Measurements from ENCODE around the gene PGAM5.
"Not testable (repeated sequence)": the region's sequence is repeated elsewhere in the genome, so short reads cannot be mapped to it uniquely, and the experiment has no call there.

PGAM5 gene

GRCh38 chr12:132689227-132689626 lies 21.4 kb upstream of the PGAM5 start:
- Histone ChIP-seq H3K27ac (ENCODE audit: insufficient read depth, low read depth, low read length, poor library complexity, severe bottlenecking) (no peak overlapping the region), H3K4me1 (ENCODE audit: control insufficient read depth, insufficient read depth, low read length) (peaks cover 7% of the 10 kb centered on the region), H3K27me3 (ENCODE audit: control insufficient read depth, insufficient read depth, low read length, poor library complexity, severe bottlenecking) (peaks cover 17% of the 10 kb centered on the region), H3K4me3 (ENCODE audit: insufficient read depth, low read depth, low read length) (no peak overlapping the region), H3K9me3 (ENCODE audit: control insufficient read depth, low read length) (no peaks in the 10 kb centered on the region), H3K36me3 (ENCODE audit: control insufficient read depth, insufficient read depth, low read length) (peaks cover 6% of the 10 kb centered on the region)
- WGBS, 2 experiments = 50 to 55% methylated on average over 18 of the region's 18 CpGs

- peaks cover 7% of the 10 kb centered on the region for H3K4me1 ChIP-seq (ENCODE audit: control insufficient read depth, insufficient read depth, low read length)
- H3K9me3 ChIP-seq (ENCODE audit: control insufficient read depth, low read length) = no peaks in the 10 kb centered on the region
- 84 to 89% methylated on average over 9 of the region's 9 CpGs for WGBS, 2 experiments
- H3K27ac ChIP-seq (ENCODE audit: insufficient read depth, low read depth, low read length, poor library complexity, severe bottlenecking) = no peak overlapping the region
- H3K4me3 ChIP-seq (ENCODE audit: insufficient read depth, low read depth, low read length) = no peak overlapping the region
- peaks cover 17% of the 10 kb centered on the region for H3K27me3 ChIP-seq (ENCODE audit: control insufficient read depth, insufficient read depth, low read length, poor library complexity, severe bottlenecking)
- peaks cover 6% of the 10 kb centered on the region for H3K36me3 ChIP-seq (ENCODE audit: control insufficient read depth, insufficient read depth, low read length)
These were observed 20.5 kb upstream of the PGAM5 start for GRCh38 chr12:132690112-132690511.

- 94 to 97% methylated on average over 3 of the region's 3 CpGs for WGBS, 2 experiments
- H3K4me3 ChIP-seq (ENCODE audit: insufficient read depth, low read depth, low read length); H3K4me1 ChIP-seq (ENCODE audit: control insufficient read depth, insufficient read depth, low read length); H3K27ac ChIP-seq (ENCODE audit: insufficient read depth, low read depth, low read length, poor library complexity, severe bottlenecking); H3K9me3 ChIP-seq (ENCODE audit: control insufficient read depth, low read length): not testable (repeated sequence)
- Histone ChIP-seq H3K36me3 (ENCODE audit: control insufficient read depth, insufficient read depth, low read length) (peaks cover 15% of the 10 kb centered on the region), H3K27me3 (ENCODE audit: control insufficient read depth, insufficient read depth, low read length, poor library complexity, severe bottlenecking) (peaks cover 17% of the 10 kb centered on the region)
These were observed 18.6 kb upstream of the PGAM5 start for GRCh38 chr12:132692030-132692429.

- H3K36me3 ChIP-seq (ENCODE audit: control insufficient read depth, insufficient read depth, low read length) = peaks cover 16% of the 10 kb centered on the region
- H3K27ac ChIP-seq (ENCODE audit: insufficient read depth, low read depth, low read length, poor library complexity, severe bottlenecking); H3K4me3 ChIP-seq (ENCODE audit: insufficient read depth, low read depth, low read length); H3K4me1 ChIP-seq (ENCODE audit: control insufficient read depth, insufficient read depth, low read length); H3K27me3 ChIP-seq (ENCODE audit: control insufficient read depth, insufficient read depth, low read length, poor library complexity, severe bottlenecking); H3K9me3 ChIP-seq (ENCODE audit: control insufficient read depth, low read length): not testable (repeated sequence)
- 95 to 97% methylated on average over 3 of the region's 3 CpGs for WGBS, 2 experiments
These were observed 15.8 kb upstream of the PGAM5 start for GRCh38 chr12:132694888-132695287.

- peaks cover 13% of the 10 kb centered on the region for H3K36me3 ChIP-seq (ENCODE audit: control insufficient read depth, insufficient read depth, low read length)
- WGBS, 2 experiments = 96 to 97% methylated on average over 12 of the region's 12 CpGs
- H3K4me1 ChIP-seq (ENCODE audit: control insufficient read depth, insufficient read depth, low read length) = no peaks in the 10 kb centered on the region
These were observed 15.2 kb upstream of the PGAM5 start for GRCh38 chr12:132695431-132695830.

GRCh38 chr12:132698341-132698740 lies 12.3 kb upstream of the PGAM5 start:
- peaks cover 14% of the 10 kb centered on the region for H3K36me3 ChIP-seq (ENCODE audit: control insufficient read depth, insufficient read depth, low read length)
- 89 to 92% methylated on average over 4 of the region's 5 CpGs for WGBS, 2 experiments
- no peaks in the 10 kb centered on the region for H3K9me3 ChIP-seq (ENCODE audit: control insufficient read depth, low read length)
- no peaks in the 10 kb centered on the region for H3K27me3 ChIP-seq (ENCODE audit: control insufficient read depth, insufficient read depth, low read length, poor library complexity, severe bottlenecking)
- H3K27ac ChIP-seq (ENCODE audit: insufficient read depth, low read depth, low read length, poor library complexity, severe bottlenecking) = no peak overlapping the region
- no peak overlapping the region for H3K4me3 ChIP-seq (ENCODE audit: insufficient read depth, low read depth, low read length)
- no peaks in the 10 kb centered on the region for H3K4me1 ChIP-seq (ENCODE audit: control insufficient read depth, insufficient read depth, low read length)

More at GRCh38 chr12:132695431-132695830, 15.2 kb upstream of the PGAM5 start:
- Histone ChIP-seq H3K9me3 (ENCODE audit: control insufficient read depth, low read length) (no peaks in the 10 kb centered on the region), H3K27me3 (ENCODE audit: control insufficient read depth, insufficient read depth, low read length, poor library complexity, severe bottlenecking) (no peaks in the 10 kb centered on the region), H3K4me3 (ENCODE audit: insufficient read depth, low read depth, low read length) (no peak overlapping the region), H3K27ac (ENCODE audit: insufficient read depth, low read depth, low read length, poor library complexity, severe bottlenecking) (no peak overlapping the region)

GRCh38 chr12:132700212-132700822 lies 10.3 kb upstream of the PGAM5 start:
- H3K4me3 ChIP-seq (ENCODE audit: insufficient read depth, low read depth, low read length) = no peak overlapping the region
- H3K4me1 ChIP-seq (ENCODE audit: control insufficient read depth, insufficient read depth, low read length) = peaks cover 8% of the 10 kb centered on the region
- WGBS, 2 experiments = 92 to 93% methylated on average over 10 of the region's 10 CpGs
- H3K27me3 ChIP-seq (ENCODE audit: control insufficient read depth, insufficient read depth, low read length, poor library complexity, severe bottlenecking) = no peaks in the 10 kb centered on the region
- no peaks in the 10 kb centered on the region for H3K9me3 ChIP-seq (ENCODE audit: control insufficient read depth, low read length)
- no peak overlapping the region for H3K27ac ChIP-seq (ENCODE audit: insufficient read depth, low read depth, low read length, poor library complexity, severe bottlenecking)
- peaks cover 14% of the 10 kb centered on the region for H3K36me3 ChIP-seq (ENCODE audit: control insufficient read depth, insufficient read depth, low read length)

- H3K4me3 ChIP-seq (ENCODE audit: insufficient read depth, low read depth, low read length) = no peak overlapping the region
- WGBS, 2 experiments = 67 to 84% methylated on average over 2 to 4 of the region's 4 CpGs
- peaks cover 4% of the 10 kb centered on the region for H3K36me3 ChIP-seq (ENCODE audit: control insufficient read depth, insufficient read depth, low read length)
- H3K4me1 ChIP-seq (ENCODE audit: control insufficient read depth, insufficient read depth, low read length) = peaks cover 8% of the 10 kb centered on the region
- H3K9me3 ChIP-seq (ENCODE audit: control insufficient read depth, low read length) = no peaks in the 10 kb centered on the region
- no peak overlapping the region for H3K27ac ChIP-seq (ENCODE audit: insufficient read depth, low read depth, low read length, poor library complexity, severe bottlenecking)
- no peaks in the 10 kb centered on the region for H3K27me3 ChIP-seq (ENCODE audit: control insufficient read depth, insufficient read depth, low read length, poor library complexity, severe bottlenecking)
These were observed 8.0 kb upstream of the PGAM5 start for GRCh38 chr12:132702640-132703039.

- 93 to 94% methylated on average over 9 of the region's 9 CpGs for whole genome bisulfite sequencing, 2 experiments
- Histone ChIP-seq H3K27ac (ENCODE audit: insufficient read depth, low read depth, low read length, poor library complexity, severe bottlenecking) (no peak overlapping the region), H3K4me1 (ENCODE audit: control insufficient read depth, insufficient read depth, low read length) (peaks cover 8% of the 10 kb centered on the region), H3K9me3 (ENCODE audit: control insufficient read depth, low read length) (no peaks in the 10 kb centered on the region), H3K36me3 (ENCODE audit: control insufficient read depth, insufficient read depth, low read length) (peaks cover 4% of the 10 kb centered on the region), H3K27me3 (ENCODE audit: control insufficient read depth, insufficient read depth, low read length, poor library complexity, severe bottlenecking) (no peaks in the 10 kb centered on the region), H3K4me3 (ENCODE audit: insufficient read depth, low read depth, low read length) (no peak overlapping the region)
These were observed 7.0 kb upstream of the PGAM5 start for GRCh38 chr12:132703641-132704040.

- 88 to 91% methylated on average over 6 of the region's 6 CpGs for WGBS, 2 experiments
- H3K36me3 ChIP-seq (ENCODE audit: control insufficient read depth, insufficient read depth, low read length) = no peaks in the 10 kb centered on the region
- no peak overlapping the region for H3K4me3 ChIP-seq (ENCODE audit: insufficient read depth, low read depth, low read length)
- H3K9me3 ChIP-seq (ENCODE audit: control insufficient read depth, low read length) = no peaks in the 10 kb centered on the region
- H3K27ac ChIP-seq (ENCODE audit: insufficient read depth, low read depth, low read length, poor library complexity, severe bottlenecking) = no peak overlapping the region
- peaks cover 8% of the 10 kb centered on the region for H3K4me1 ChIP-seq (ENCODE audit: control insufficient read depth, insufficient read depth, low read length)
- no peaks in the 10 kb centered on the region for H3K27me3 ChIP-seq (ENCODE audit: control insufficient read depth, insufficient read depth, low read length, poor library complexity, severe bottlenecking)
These were observed 3.4 kb upstream of the PGAM5 start for GRCh38 chr12:132707241-132707640.

GRCh38 chr12:132708150-132708549 lies 2.5 kb upstream of the PGAM5 start:
- 93% methylated on average over 2 of the region's 2 CpGs for WGBS, 2 experiments

More at GRCh38 chr12:132708150-132708549, 2.5 kb upstream of the PGAM5 start:
- Histone ChIP-seq H3K4me1 (ENCODE audit: control insufficient read depth, insufficient read depth, low read length) (peaks cover 8% of the 10 kb centered on the region), H3K9me3 (ENCODE audit: control insufficient read depth, low read length) (no peaks in the 10 kb centered on the region), H3K27me3 (ENCODE audit: control insufficient read depth, insufficient read depth, low read length, poor library complexity, severe bottlenecking) (no peaks in the 10 kb centered on the region), H3K27ac (ENCODE audit: insufficient read depth, low read depth, low read length, poor library complexity, severe bottlenecking) (no peak overlapping the region), H3K4me3 (ENCODE audit: insufficient read depth, low read depth, low read length) (no peak overlapping the region), H3K36me3 (ENCODE audit: control insufficient read depth, insufficient read depth, low read length) (no peaks in the 10 kb centered on the region)
